ENCODE measurements around the gene ZNF160.

GRCh38 chr19:53034948-53035675, 68.1 kb downstream of the ZNF160 start:
- TF ChIP-seq CTCF (conservative IDR thresholded peaks at IDR 0.05; ENCODE audit: low read depth, low read length) (no peak), RFX5 (IDR thresholded peaks at IDR 0.05; ENCODE audit: low read depth, low read length) (no peak), RCOR1 (IDR thresholded peaks at IDR 0.05; ENCODE audit: insufficient replicate concordance, low read length) (no peak)
